A549 (cell line): ENCODE measurements around the gene PPP1R12C.

Experiments
- CHD2 ChIP-seq: fragments of 150-350 bp; IDR thresholded peaks from 2 replicates; pipeline ENCODE4 v1.6.1; 2014; ENCODE audit warnings: low read length; ENCODE audit not compliant: partially characterized antibody
- CTCF ChIP-seq: fragments of >200 bp; sonication (Bioruptor Twin); formaldehyde crosslinking; IDR thresholded peaks from 3 replicates; pipeline ENCODE4 v1.5.1; 2016
- EHMT2 ChIP-seq: fragments of 200-600 bp; sonication (generic); IDR thresholded peaks from 2 replicates; pipeline ENCODE4 v1.6.1; 2016; ENCODE audit warnings: antibody characterized with exemption, low read depth, mild to moderate bottlenecking, moderate library complexity

GRCh38 chr19:55158423-55158822, 41.0 kb upstream of the PPP1R12C start:
- TF ChIP-seq CTCF (no peak), CHD2 (no peak), EHMT2 (no peak)
